Transverse colon (tissue), 4 donors: Measurements from ENCODE around the gene KAT7. TPM values are rescaled to one million over a fixed set of nuclear protein-coding genes. Genes with fewer than 3 reads are reported as not detected.

Source experiments
- DNase-seq: peaks from one replicate; pipeline ENCODE4 v3.0.0-alpha.2; 2019
- H3K27ac ChIP-seq, 4 donors: fragments of 200-600 bp; sonication (generic); 2 replicates each; pipeline ENCODE4 v1.5.1; 2016 to 2018; ENCODE audit warnings: inconsistent platforms in 4 of 4
- H3K27me3 ChIP-seq: fragments of 200-600 bp; sonication (generic); 2 replicates; pipeline ENCODE4 v1.5.1; 2017; ENCODE audit warnings: inconsistent platforms
- H3K36me3 ChIP-seq, 4 donors: fragments of 200-600 bp; sonication (generic); 2 replicates each; pipeline ENCODE4 v1.5.1; 2017 to 2019; ENCODE audit warnings: inconsistent platforms in 4 of 4
- H3K4me1 ChIP-seq, 4 donors: fragments of 200-600 bp; sonication (generic); 2 replicates each; pipeline ENCODE4 v1.5.1; 2017 to 2020; ENCODE audit warnings: inconsistent platforms in 4 of 4
- H3K4me3 ChIP-seq, 4 donors: fragments of 200-600 bp; sonication (generic); 1 replicate in 1 of 4; 2 replicates in 3 of 4; pipeline versions ENCODE4 v1.5.1 to v1.6.1; 2017 to 2019; ENCODE audit warnings: inconsistent platforms in 4 of 4
- H3K9me3 ChIP-seq, 2 donors: fragments of 200-600 bp; sonication (generic); 2 replicates each; pipeline ENCODE4 v1.5.1; 2017 to 2019; ENCODE audit warnings: inconsistent platforms in 2 of 2
- EP300 ChIP-seq: sonication (generic); formaldehyde crosslinking; IDR thresholded peaks from one replicate; pipeline ENCODE4 v1.6.1; 2017; ENCODE audit warnings: antibody characterized with exemption, low read depth
- POLR2A ChIP-seq: fragments of 450-650 bp; IDR thresholded peaks from one replicate; pipeline ENCODE4 v1.6.1; 2016; ENCODE audit warnings: antibody characterized with exemption, mild to moderate bottlenecking, moderate library complexity
- POLR2AphosphoS5 ChIP-seq, 3 donors: sonication (generic); formaldehyde crosslinking; IDR thresholded peaks; one replicate each; pipeline ENCODE4 v1.6.1; 2016; ENCODE audit warnings: antibody characterized with exemption in 3 of 3
- WGBS, 2 donors: methylation state at CpG; one replicate each; pipeline ENCODE4 v1.1.5; 2018; ENCODE audit warnings: low coverage in 1 of 2; 5-methylcytosine and 5-hydroxymethylcytosine counted together
- in situ Hi-C, 4 donors: fragments of 200-750 bp; cut with MboI; loops; one replicate each; pipeline versions ENCODE4 v1.15.0 to v1.15.1; 2017; ENCODE audit warnings: low sequenced_read_pairs in 3 of 4, low pct_ligation_motif_present in 1 of 4, low pct_unique_long_range_greater_than_20kb in 1 of 4
- intact Hi-C: fragments of 100-400 bp; cut with DNase I; formaldehyde crosslinking; loops from one replicate; pipeline ENCODE4 v1.15.1; 2023; ENCODE audit warnings: low total_unique reads
- total RNA-seq, 4 donors: library from RNA; depleted of rRNA; stranded (reverse); fragments of >200 nt; gene quantifications; one replicate each; pipeline ENCODE4 v1.1.0, GENCODE V29; 2016
- TF ChIP-seq, protein P1 (sequence below), 5 experiments: fragments of 200-600 bp in 3 of 5; fragments of 450-650 bp in 2 of 5; sonication (generic) in 3 of 5; IDR thresholded peaks; 1 replicate in 2 of 5; 2 replicates in 3 of 5; pipeline ENCODE4 v1.5.1; 2016 to 2017; ENCODE audit warnings: antibody characterized with exemption in 5 of 5, inconsistent platforms in 3 of 5, mild to moderate bottlenecking in 2 of 5, moderate library complexity in 1 of 5

The KAT7 gene
- total RNA-seq, 4 donors from 2014 or later = 21.3 to 54.2 (median 32.8) TPM

DNA sequence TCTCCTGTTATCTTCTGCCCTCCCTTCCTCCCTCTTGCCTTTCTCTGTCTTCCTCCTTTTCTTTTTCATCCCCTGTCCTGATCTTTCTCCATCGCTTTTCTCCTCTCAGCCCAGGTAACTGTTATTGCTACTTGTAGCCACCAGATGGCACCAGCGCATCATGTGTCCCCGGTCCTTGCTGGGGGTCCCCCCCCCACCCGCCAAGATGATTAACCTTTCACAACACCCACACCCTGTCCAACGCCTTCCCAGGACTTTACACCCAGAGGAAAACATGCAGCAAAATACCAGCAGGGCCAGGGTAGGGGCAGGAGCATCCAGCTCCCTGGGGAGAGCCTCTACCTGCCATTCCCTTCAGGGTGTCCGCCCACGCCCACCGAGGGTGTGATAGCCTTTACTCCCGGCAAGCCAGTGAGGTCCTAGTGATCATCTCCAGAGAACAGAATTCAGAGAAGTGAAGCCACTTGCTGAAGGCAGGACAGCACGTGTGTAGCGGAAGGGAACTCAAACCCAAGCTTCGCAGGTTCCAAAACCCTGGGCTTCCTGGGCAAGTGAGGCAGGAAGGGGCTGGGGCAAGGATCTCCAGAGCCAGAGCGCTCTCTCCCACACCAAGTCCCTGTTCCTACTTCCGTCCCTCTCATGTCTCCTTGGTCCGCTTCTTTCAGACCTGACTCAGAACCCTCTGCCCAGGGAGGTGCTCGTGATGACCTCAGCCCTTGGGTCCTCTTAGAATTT, 72.8 kb downstream of the KAT7 start:
- Histone ChIP-seq H3K27ac (no peak overlapping the region), H3K4me3 (no peak overlapping the region), H3K27me3 (peaks cover 15% of the 10 kb centered on the region), H3K9me3 (no peaks in the 10 kb centered on the region), H3K36me3 (no peaks in the 10 kb centered on the region), H3K4me1 (peaks cover 0 to 3% (median 1%) of the 10 kb centered on the region in 4 donors)
- intact Hi-C loops = loop anchor here (5.0 to 10.0 kb wide), 2 partner anchors 136 to 213 kb away; partner anchors contain the start of gene DLX3
- WGBS, 2 donors = 33 to 39% methylated on average over 8 to 16 of the region's 16 CpGs
- in situ Hi-C loops = loop anchor here (5.0 to 25.0 kb wide), 3 partner anchors 133 to 299 kb away; partner anchors contain the start of gene DLX3 (in 1 of the 4)
- peak; percentile 25 for DNase-seq
- TF ChIP-seq EP300 (no peak), POLR2AphosphoS5 (IDR thresholded peaks at IDR 0.05) (no peak), POLR2A (no peak)
- TF ChIP-seq, protein P1, sequence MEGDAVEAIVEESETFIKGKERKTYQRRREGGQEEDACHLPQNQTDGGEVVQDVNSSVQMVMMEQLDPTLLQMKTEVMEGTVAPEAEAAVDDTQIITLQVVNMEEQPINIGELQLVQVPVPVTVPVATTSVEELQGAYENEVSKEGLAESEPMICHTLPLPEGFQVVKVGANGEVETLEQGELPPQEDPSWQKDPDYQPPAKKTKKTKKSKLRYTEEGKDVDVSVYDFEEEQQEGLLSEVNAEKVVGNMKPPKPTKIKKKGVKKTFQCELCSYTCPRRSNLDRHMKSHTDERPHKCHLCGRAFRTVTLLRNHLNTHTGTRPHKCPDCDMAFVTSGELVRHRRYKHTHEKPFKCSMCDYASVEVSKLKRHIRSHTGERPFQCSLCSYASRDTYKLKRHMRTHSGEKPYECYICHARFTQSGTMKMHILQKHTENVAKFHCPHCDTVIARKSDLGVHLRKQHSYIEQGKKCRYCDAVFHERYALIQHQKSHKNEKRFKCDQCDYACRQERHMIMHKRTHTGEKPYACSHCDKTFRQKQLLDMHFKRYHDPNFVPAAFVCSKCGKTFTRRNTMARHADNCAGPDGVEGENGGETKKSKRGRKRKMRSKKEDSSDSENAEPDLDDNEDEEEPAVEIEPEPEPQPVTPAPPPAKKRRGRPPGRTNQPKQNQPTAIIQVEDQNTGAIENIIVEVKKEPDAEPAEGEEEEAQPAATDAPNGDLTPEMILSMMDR (IDR thresholded peaks at IDR 0.05) = peak; percentile 81 to 89 (median 87)

GRCh38 chr17:49862781-49863331, 74.4 kb downstream of the KAT7 start:
- TF ChIP-seq, protein P1 (IDR thresholded peaks at IDR 0.05) = no peak
- TF ChIP-seq EP300 = no peak
- no peak for TF ChIP-seq POLR2AphosphoS5 (IDR thresholded peaks at IDR 0.05)
- TF ChIP-seq POLR2A = no peak
- no peak for DNase-seq
- Histone ChIP-seq H3K27me3 (peaks cover 15% of the 10 kb centered on the region), H3K36me3 (no peaks in the 10 kb centered on the region), H3K27ac (no peak overlapping the region), H3K4me1 (peaks cover 0 to 3% (median 1%) of the 10 kb centered on the region in 4 donors), H3K4me3 (no peak overlapping the region), H3K9me3 (no peaks in the 10 kb centered on the region)
- WGBS, 2 donors = 57% methylated on average over 17 of the region's 17 CpGs; no CpG with 5 or more reads in 1 of the 2 donors
- intact Hi-C loops (loop anchor here (5.0 to 10.0 kb wide), 2 partner anchors 134 to 212 kb away; partner anchors contain the start of gene DLX3), in situ Hi-C loops (loop anchor here (5.0 to 25.0 kb wide), 3 partner anchors 132 to 301 kb away; partner anchors contain the start of gene DLX3 (in 1 of the 4))

DNA sequence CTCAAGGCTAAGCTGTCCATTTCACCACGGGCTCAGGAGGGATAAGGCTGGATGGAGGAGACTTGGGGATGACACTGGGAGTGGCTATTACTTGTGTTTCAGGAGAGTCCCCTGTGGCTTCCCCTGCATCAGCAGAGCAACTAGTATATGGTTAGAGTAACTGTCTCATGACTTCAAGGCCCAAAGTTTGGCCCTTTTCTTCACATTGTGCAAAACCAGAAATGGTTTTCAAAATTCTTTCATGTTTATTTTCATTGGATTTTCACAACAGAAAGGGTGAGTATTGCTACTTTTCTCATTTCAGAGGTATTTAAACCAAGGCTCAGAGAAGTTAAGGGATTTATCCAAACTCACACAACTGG, 77.5 kb downstream of the KAT7 start:
- Histone ChIP-seq H3K27ac (no peak overlapping the region), H3K4me3 (no peak overlapping the region), H3K9me3 (no peaks in the 10 kb centered on the region), H3K4me1 (peaks cover 0 to 3% (median 1%) of the 10 kb centered on the region in 4 donors), H3K27me3 (peaks cover 15% of the 10 kb centered on the region), H3K36me3 (no peaks in the 10 kb centered on the region)
- no peak for DNase-seq
- in situ Hi-C loops (loop anchor here in 2 of 4 donors (10.0 to 25.0 kb wide), 2 partner anchors 129 to 304 kb away; partner anchors contain the start of gene DLX3 (in 1 of the 2)), intact Hi-C loops (loop anchor here (10.0 kb wide), 1 partner anchor 209 kb away; no protein-coding TSS in a partner anchor)
- 25% methylated on average over 1 of the region's 1 CpG; no CpG with 5 or more reads in 1 of the 2 donors for WGBS, 2 donors
- TF ChIP-seq EP300 (no peak), POLR2AphosphoS5 (IDR thresholded peaks at IDR 0.05) (no peak)
- TF ChIP-seq, protein P1 (IDR thresholded peaks at IDR 0.05) = no peak

- Histone ChIP-seq H3K4me3 (no peak overlapping the region), H3K36me3 (no peaks in the 10 kb centered on the region), H3K4me1 (no peaks in the 10 kb centered on the region), H3K27ac (no peak overlapping the region), H3K27me3 (peaks cover 8% of the 10 kb centered on the region), H3K9me3 (no peaks in the 10 kb centered on the region)
- 58 to 92% methylated on average over 3 of the region's 3 CpGs for WGBS, 2 donors
- TF ChIP-seq EP300 (no peak), POLR2AphosphoS5 (IDR thresholded peaks at IDR 0.05) (no peak), POLR2A (no peak)
- TF ChIP-seq, protein P1 (IDR thresholded peaks at IDR 0.05) = no peak
- no peak for DNase-seq
- in situ Hi-C loops = loop anchor here in 2 of 4 donors (10.0 to 25.0 kb wide), 2 partner anchors 128 to 305 kb away; partner anchors contain the start of gene DLX3 (in 1 of the 2)
- intact Hi-C loops = loop anchor here (10.0 kb wide), 1 partner anchor 208 kb away; no protein-coding TSS in a partner anchor
Observed at GRCh38 chr17:49866882-49867413, 78.5 kb downstream of the KAT7 start.
